ENCODE data around the gene RAG1.

GRCh38 chr11:36557991-36558390 lies 9.8 kb upstream of the RAG1 start:
- TF ChIP-seq CTCF (IDR thresholded peaks at IDR 0.05) (no peak), TP53 (CRISPR knock-in tag; IDR thresholded peaks at IDR 0.05) (no peak), CBX8 (IDR thresholded peaks at IDR 0.05) (no peak), HOXA7 (CRISPR knock-in tag; IDR thresholded peaks at IDR 0.05) (no peak), HMGXB4 (CRISPR knock-in tag; IDR thresholded peaks at IDR 0.05; ENCODE audit: borderline replicate concordance) (no peak), BCL3 (IDR thresholded peaks at IDR 0.05) (no peak), KDM1A (IDR thresholded peaks at IDR 0.05; ENCODE audit: low read depth) (no peak), POLR2AphosphoS2 (conservative IDR thresholded peaks at IDR 0.05; ENCODE audit: low read length) (no peak)
